Keratinocyte (primary cell): ENCODE data around the gene ARL6IP6. TPM values are rescaled to one million over a fixed set of nuclear protein-coding genes. Genes with fewer than 3 reads are reported as not detected.

Source experiments
- DNase-seq: peaks from one replicate; pipeline ENCODE4 v3.0.0-alpha.2; 2011; ENCODE audit warnings: low read depth, missing footprints, low spot score
- FAIRE-seq: peaks from 2 replicates; lab custom pipeline; 2011; peaks lifted over from hg19 to GRCh38; lab: Jason Lieb, UNC
- H2AFZ ChIP-seq: 2 replicates; pipeline ENCODE4 v1.6.0; 2012; ENCODE audit warnings: low read length, control low read depth, inconsistent platforms; ENCODE audit not compliant: control insufficient read depth
- H3K27ac ChIP-seq: 2 replicates; pipeline ENCODE4 v1.5.1; 2011; ENCODE audit warnings: low read length; ENCODE audit not compliant: control insufficient read depth, insufficient read depth
- H3K27me3 ChIP-seq: 3 replicates; pipeline ENCODE4 v1.6.0; 2011; ENCODE audit warnings: low read length; ENCODE audit not compliant: control insufficient read depth, insufficient read depth; ENCODE audit errors: extremely low read depth
- H3K36me3 ChIP-seq, 2 experiments: 2 replicates in 1 of 2; 3 replicates in 1 of 2; pipeline ENCODE4 v1.5.1; 2011; ENCODE audit warnings: low read length in 2 of 2, mild to moderate bottlenecking in 1 of 2; ENCODE audit not compliant: control insufficient read depth in 2 of 2, insufficient read depth in 2 of 2; ENCODE audit errors: extremely low read depth in 1 of 2
- H3K4me1 ChIP-seq: 3 replicates; pipeline ENCODE4 v1.5.1; 2011; ENCODE audit warnings: low read length; ENCODE audit not compliant: control insufficient read depth, insufficient read depth; ENCODE audit errors: extremely low read depth
- H3K4me2 ChIP-seq: 3 replicates; pipeline ENCODE4 v1.6.0; 2011; ENCODE audit warnings: low read depth, low read length; ENCODE audit not compliant: control insufficient read depth, insufficient read depth; ENCODE audit errors: extremely low read depth
- H3K4me3 ChIP-seq, 3 experiments: fragments of 200-600 bp in 1 of 3; sonication (generic) in 1 of 3; 2 replicates in 2 of 3; 3 replicates in 1 of 3; pipeline ENCODE4 v1.5.1; 2011 to 2016; ENCODE audit warnings: low read length in 3 of 3, mild to moderate bottlenecking in 3 of 3, control low read depth in 2 of 3, inconsistent platforms in 1 of 3, low read depth in 1 of 3, mixed read lengths in 1 of 3, mixed run types in 1 of 3, moderate library complexity in 1 of 3; ENCODE audit not compliant: control insufficient read depth in 2 of 3, insufficient read depth in 2 of 3; ENCODE audit errors: extremely low read depth in 1 of 3
- H3K79me2 ChIP-seq: 2 replicates; pipeline ENCODE4 v1.6.0; 2012; ENCODE audit warnings: low read length; ENCODE audit not compliant: control insufficient read depth, insufficient read depth
- H3K9ac ChIP-seq: 3 replicates; pipeline ENCODE4 v1.6.0; 2011; ENCODE audit warnings: low read length; ENCODE audit not compliant: control insufficient read depth, insufficient read depth; ENCODE audit errors: extremely low read depth
- H3K9me1 ChIP-seq: 3 replicates; pipeline ENCODE4 v1.6.0; 2011; ENCODE audit warnings: low read length; ENCODE audit not compliant: control insufficient read depth, insufficient read depth; ENCODE audit errors: extremely low read depth
- H3K9me3 ChIP-seq: 2 replicates; pipeline ENCODE4 v1.5.1; 2012; ENCODE audit warnings: low read depth, low read length; ENCODE audit not compliant: control insufficient read depth
- H4K20me1 ChIP-seq: 3 replicates; pipeline ENCODE4 v1.6.0; 2011; ENCODE audit warnings: low read length; ENCODE audit not compliant: control insufficient read depth, insufficient read depth; ENCODE audit errors: extremely low read depth
- CTCF ChIP-seq, 3 experiments: IDR thresholded peaks in 1 of 3; conservative IDR thresholded peaks in 1 of 3; optimal IDR thresholded peaks in 1 of 3; 2 replicates in 2 of 3; 3 replicates in 1 of 3; pipeline versions ENCODE3 to v1.5.1; 2011; ENCODE audit warnings: low read length in 3 of 3, mild to moderate bottlenecking in 3 of 3, moderate library complexity in 2 of 3, control low read depth in 1 of 3, inconsistent platforms in 1 of 3; ENCODE audit not compliant: insufficient read depth in 2 of 3; ENCODE audit errors: extremely low read depth in 1 of 3
- EZH2 ChIP-seq: IDR thresholded peaks from one replicate; pipeline ENCODE4 v1.6.1; 2012; ENCODE audit warnings: inconsistent platforms, mild to moderate bottlenecking, low read length, moderate library complexity
- dilution Hi-C: fragments of 300-500 bp; cut with MboI; formaldehyde crosslinking; loops from one replicate; pipeline ENCODE4 v1.7.0; 2020; ENCODE audit warnings: low sequenced_read_pairs; ENCODE audit not compliant: extremely low pct_ligation_motif_present
- polyA plus RNA-seq, 5 experiments: library from polyadenylated mRNA; depleted of rRNA in 3 of 5; stranded (reverse) in 3 of 5; stranded (forward) in 1 of 5; unstranded in 1 of 5; fragments of >200 nt; gene quantifications; 1 replicate in 1 of 5; 2 replicates in 3 of 5; 3 replicates in 1 of 5; pipeline versions ENCODE4 v1.2.1 to v1.2.3, GENCODE V29; 2011 to 2012; ENCODE audit warnings: missing spikeins in 2 of 5, low read depth in 1 of 5, low replicate concordance in 1 of 5

Gene ARL6IP6
- polyA plus RNA-seq, 1 donor (not counting 4 experiments of a cell fraction or from before 2014, with no cell fraction given): 52.5 TPM

GRCh38 chr2:152706477-152707021 lies 11.9 kb upstream of the ARL6IP6 start:
- dilution Hi-C loops: no loop called here
- H3K9ac ChIP-seq: no peak overlapping the region
- no peak overlapping the region for H2AFZ ChIP-seq
- H3K36me3 ChIP-seq: peaks cover 15% of the 10 kb centered on the region in 2 experiments
- no peak overlapping the region for H3K27ac ChIP-seq
- H3K4me2 ChIP-seq: no peak overlapping the region
- no peak for TF ChIP-seq CTCF (optimal IDR thresholded peaks at IDR 0.05 in 1 of 3, IDR thresholded peaks at IDR 0.05 in 1 of 3, conservative IDR thresholded peaks at IDR 0.05 in 1 of 3; ENCODE audit: extremely low read depth in 1 of 3, insufficient read depth in 2 of 3, low read length in 3 of 3)
- no peak for TF ChIP-seq EZH2
- H3K79me2 ChIP-seq: peaks cover 100% of the 10 kb centered on the region
- H3K9me1 ChIP-seq: no peaks in the 10 kb centered on the region
- H4K20me1 ChIP-seq: peaks cover 6% of the 10 kb centered on the region
- peaks cover 2% of the 10 kb centered on the region for H3K9me3 ChIP-seq
- FAIRE-seq (no peak), DNase-seq (no peak)
- no peak overlapping the region for H3K4me3 ChIP-seq
- no peaks in the 10 kb centered on the region for H3K4me1 ChIP-seq
- H3K27me3 ChIP-seq: no peaks in the 10 kb centered on the region

- dilution Hi-C loops: no loop called here
- Histone ChIP-seq H3K36me3 (peaks cover 12 to 19% of the 10 kb centered on the region in 2 experiments), H3K27me3 (no peaks in the 10 kb centered on the region), H3K27ac (no peak overlapping the region), H3K4me1 (no peaks in the 10 kb centered on the region), H3K9me3 (no peaks in the 10 kb centered on the region), H3K4me3 (no peak overlapping the region), H3K9ac (no peak overlapping the region), H3K79me2 (peaks cover 100% of the 10 kb centered on the region), H4K20me1 (peaks cover 6% of the 10 kb centered on the region), H3K4me2 (no peak overlapping the region), H2AFZ (no peak overlapping the region), H3K9me1 (no peaks in the 10 kb centered on the region)
- no peak for DNase-seq
- no peak for FAIRE-seq
- TF ChIP-seq EZH2: no peak
- no peak for TF ChIP-seq CTCF (optimal IDR thresholded peaks at IDR 0.05 in 1 of 3, IDR thresholded peaks at IDR 0.05 in 1 of 3, conservative IDR thresholded peaks at IDR 0.05 in 1 of 3; ENCODE audit: extremely low read depth in 1 of 3, insufficient read depth in 2 of 3, low read length in 3 of 3)
Measured at GRCh38 chr2:152708742-152709141, 9.7 kb upstream of the ARL6IP6 start.
